GM12878 (cell line): ENCODE results near the gene GRM7. TPM values are rescaled to one million over a fixed set of nuclear protein-coding genes. Genes with fewer than 3 reads are reported as not detected.

Source experiments
- ATAC-seq: fragments of 200-7000 bp; cut with Tn5 transposase; 3 replicates; pipeline ENCODE4 v1.9.1; 2020; ENCODE audit warnings: mild to moderate bottlenecking, moderate library complexity
- BruUV-seq: library from RNA; stranded (reverse); fragments of 400-500 nt; replicated peaks from 2 replicates; lab custom pipeline; 2021; lab: Mats Ljungman, UMichigan
- CTCF ChIA-PET: fragments of 300-600 bp; sonication (Branson Sonifier 250); formaldehyde crosslinking; extraction: SDS; loops from one replicate; lab custom pipeline; 2021; ENCODE audit warnings: inconsistent platforms; lab: Yijun Ruan, JAX
- POLR2A ChIA-PET: fragments of 350-600 bp; formaldehyde crosslinking; extraction: SDS; loops from one replicate; lab custom pipeline; 2021; ENCODE audit warnings: inconsistent platforms; lab: Charles Lee
- RAD21 ChIA-PET: fragments of 300-600 bp; sonication (Branson Sonifier 250); formaldehyde crosslinking; loops from one replicate; lab custom pipeline; 2023; ENCODE audit warnings: antibody characterized with exemption; ENCODE audit not compliant: unreplicated experiment; lab: Charles Lee
- SMC1A ChIA-PET: fragments of 300-600 bp; sonication (Branson Sonifier 250); formaldehyde crosslinking; loops from one replicate; lab custom pipeline; 2023; ENCODE audit not compliant: unreplicated experiment, uncharacterized antibody; lab: Charles Lee
- DNase-seq: peaks from one replicate; pipeline ENCODE4 v3.0.0-alpha.2; 2011; ENCODE audit warnings: low read depth, low spot score
- FAIRE-seq: peaks from 3 replicates; lab custom pipeline; 2011; peaks lifted over from hg19 to GRCh38; lab: Jason Lieb, UNC
- H2AFZ ChIP-seq: 2 replicates; pipeline ENCODE4 v1.6.0; 2011; ENCODE audit warnings: low read depth, low read length, control low read depth; ENCODE audit not compliant: control insufficient read depth
- H3K27ac ChIP-seq: 2 replicates; pipeline ENCODE4 v1.5.1; 2011; ENCODE audit warnings: control low read depth; ENCODE audit not compliant: control insufficient read depth, insufficient read depth
- H3K27me3 ChIP-seq, 2 experiments: replicated peaks in 1 of 2; 2 replicates each; pipeline versions ENCODE4 v1.6.0 to v1.6.1; 2011; ENCODE audit warnings: low read length in 1 of 2; ENCODE audit not compliant: control insufficient read depth in 2 of 2, insufficient read depth in 2 of 2
- H3K36me3 ChIP-seq, 2 experiments: 2 replicates each; pipeline ENCODE4 v1.5.1; 2011; ENCODE audit warnings: low read length in 1 of 2; ENCODE audit not compliant: control insufficient read depth in 2 of 2, insufficient read depth in 2 of 2
- H3K4me1 ChIP-seq: 2 replicates; pipeline ENCODE4 v1.6.1; 2011; ENCODE audit warnings: mild to moderate bottlenecking, low read length, moderate library complexity, mixed read lengths; ENCODE audit not compliant: control insufficient read depth, insufficient read depth
- H3K4me2 ChIP-seq: 2 replicates; pipeline ENCODE4 v1.6.0; 2011; ENCODE audit warnings: control low read depth; ENCODE audit not compliant: control insufficient read depth, insufficient read depth
- H3K4me3 ChIP-seq: fragments of 200-600 bp; sonication (generic); 2 replicates; pipeline ENCODE4 v1.5.1; 2016
- H3K79me2 ChIP-seq: 2 replicates; pipeline ENCODE4 v1.6.0; 2011; ENCODE audit warnings: low read length; ENCODE audit not compliant: control insufficient read depth, insufficient read depth
- H3K9ac ChIP-seq: 2 replicates; pipeline ENCODE4 v1.8.0; 2011; ENCODE audit warnings: low read length, control low read depth, mixed read lengths; ENCODE audit not compliant: control insufficient read depth, insufficient read depth
- H3K9me3 ChIP-seq: replicated peaks from 3 replicates; pipeline ENCODE4 v1.5.1; 2011; ENCODE audit warnings: mild to moderate bottlenecking, low read length; ENCODE audit not compliant: control insufficient read depth, insufficient read depth
- H4K20me1 ChIP-seq: 2 replicates; pipeline ENCODE4 v1.6.0; 2011; ENCODE audit not compliant: control insufficient read depth, insufficient read depth
- CREM ChIP-seq: IDR thresholded peaks from 2 replicates; pipeline ENCODE4 v1.6.1; 2014; ENCODE audit warnings: antibody characterized with exemption, low read depth
- E2F4 ChIP-seq: IDR thresholded peaks from 2 replicates; pipeline ENCODE4 v1.6.1; 2012; ENCODE audit warnings: low read depth, low read length, improper control_type of control experiment
- KAT2A ChIP-seq: conservative IDR thresholded peaks from 2 replicates; pipeline ENCODE4 v1.6.1; 2011; ENCODE audit warnings: low read depth, low read length; ENCODE audit not compliant: control insufficient read depth
- KDM1A ChIP-seq: fragments of 200-600 bp; sonication (generic); IDR thresholded peaks from 2 replicates; pipeline ENCODE4 v1.6.1; 2016; ENCODE audit warnings: borderline replicate concordance
- MYB ChIP-seq: fragments of 150-350 bp; IDR thresholded peaks from 2 replicates; pipeline ENCODE4 v1.6.1; 2014; ENCODE audit warnings: mild to moderate bottlenecking, low read depth, low read length, borderline replicate concordance
- POLR2A ChIP-seq: IDR thresholded peaks from 2 replicates; pipeline ENCODE4 v1.6.1; 2011; ENCODE audit warnings: low read depth, mild to moderate bottlenecking, low read length
- RAD51 ChIP-seq: fragments of 450-650 bp; IDR thresholded peaks from 2 replicates; pipeline ENCODE4 v1.6.1; 2016; ENCODE audit warnings: moderate library complexity, mild to moderate bottlenecking, inconsistent platforms
- SIN3A ChIP-seq: IDR thresholded peaks from 2 replicates; pipeline ENCODE4 v1.6.1; 2012; ENCODE audit warnings: low read depth, low read length, improper control_type of control experiment
- SKIL ChIP-seq: fragments of 450-650 bp; IDR thresholded peaks from 2 replicates; pipeline ENCODE4 v1.6.1; 2017; ENCODE audit warnings: mild to moderate bottlenecking, low read depth, inconsistent platforms; ENCODE audit not compliant: poor library complexity, severe bottlenecking
- TARDBP ChIP-seq: IDR thresholded peaks from 2 replicates; pipeline ENCODE4 v1.6.1; 2016; ENCODE audit warnings: borderline replicate concordance
- WRNIP1 ChIP-seq: IDR thresholded peaks from 2 replicates; pipeline ENCODE4 v1.6.1; 2011; ENCODE audit warnings: low read depth, low read length, improper control_type of control experiment, borderline replicate concordance
- ZNF24 ChIP-seq: fragments of 450-650 bp; IDR thresholded peaks from 2 replicates; pipeline ENCODE4 v1.6.1; 2017; ENCODE audit warnings: antibody characterized with exemption, mild to moderate bottlenecking
- ZSCAN29 ChIP-seq: fragments of 450-650 bp; IDR thresholded peaks from 2 replicates; pipeline ENCODE4 v1.6.1; 2017; ENCODE audit warnings: mild to moderate bottlenecking, moderate library complexity
- WGBS: methylation state at CpG from one replicate; pipeline ENCODE4 v1.1.6; 2016; ENCODE audit warnings: low lambda C conversion rate; ENCODE audit not compliant: insufficient replicate concordance, insufficient coverage; ENCODE audit errors: missing lambda C conversion rate; 5-methylcytosine and 5-hydroxymethylcytosine counted together
- in situ Hi-C: fragments of 300-500 bp; cut with MboI; formaldehyde crosslinking; loops from 9 replicates; pipeline ENCODE4 v1.14.3; 2018; ENCODE audit warnings: mixed read lengths
- intact Hi-C: fragments of 100-400 bp; cut with micrococcal nuclease; formaldehyde crosslinking; loops from one replicate; pipeline ENCODE4 v1.14.2; 2022; ENCODE audit not compliant: unreplicated experiment
- polyA plus RNA-seq, 11 experiments: library from polyadenylated mRNA; depleted of rRNA in 4 of 11; unstranded in 6 of 11; stranded (reverse) in 5 of 11; fragments of >200 nt; fragmentation: Nextera tagmentation in 4 of 11; fragmentation: Illumina TruSeq in 1 of 11; extraction: Ambion mirVana in 4 of 11; extraction: Trizol in 1 of 11; gene quantifications; 1 replicate in 1 of 11; 2 replicates in 10 of 11; pipeline versions ENCODE4 v1.2.1 to v1.2.3, GENCODE V29; 2011 to 2016; ENCODE audit warnings: inconsistent platforms in 2 of 11, missing spikeins in 2 of 11, low read depth in 1 of 11
- total RNA-seq, 4 experiments: library from RNA; depleted of rRNA in 3 of 4; stranded (reverse); fragments of >200 nt in 3 of 4; fragmentation: Illumina TruSeq in 1 of 4; extraction: Trizol in 1 of 4; gene quantifications; 2 replicates each; pipeline versions ENCODE4 v1.2.1 to v1.2.3, GENCODE V29; 2013 to 2021

GRM7 gene
- total and polyA plus RNA-seq, 10 of the 15 experiments (the other 5 are each of a cell fraction or from before 2014, with no cell fraction given): not detected

- Histone ChIP-seq H3K4me3 (no peak overlapping the region), H3K79me2 (no peaks in the 10 kb centered on the region), H3K27ac (no peak overlapping the region), H3K4me2 (no peak overlapping the region), H4K20me1 (no peaks in the 10 kb centered on the region), H3K9ac (no peak overlapping the region), H3K36me3 (no peaks in the 10 kb centered on the region), H3K9me3 (no peaks in the 10 kb centered on the region), H3K27me3 (no peaks in the 10 kb centered on the region), H2AFZ (no peak overlapping the region), H3K4me1 (no peaks in the 10 kb centered on the region)
- TF ChIP-seq KAT2A (no peak), ZSCAN29 (no peak), TARDBP (no peak), SIN3A (no peak), WRNIP1 (no peak), RAD51 (no peak), MYB (no peak), SKIL (no peak), POLR2A (no peak), E2F4 (no peak), ZNF24 (no peak), CREM (no peak), KDM1A (no peak)
- ChIA-PET CTCF (no interaction called here), POLR2A (no interaction called here), RAD21 (interaction anchor here (0.5 kb wide), 1 partner anchor 28 kb away, joined by 3 read pairs; no protein-coding TSS in a partner anchor), SMC1A (no interaction called here)
- FAIRE-seq: no peak
- DNase-seq: no peak
- 0% methylated on average over 1 of the region's 1 CpG for WGBS
- BruUV-seq: no TSS peak
- in situ Hi-C loops (no loop called here), intact Hi-C loops (loop anchor here (5.0 kb wide), 1 partner anchor 823 kb away; no protein-coding TSS in a partner anchor)
- no peak for ATAC-seq
Measured at GRCh38 chr3:7289121-7289520, 428.2 kb downstream of the GRM7 start.
